ENCODE results near the gene PTPRT. TPM values are rescaled to one million over a fixed set of nuclear protein-coding genes. Genes with fewer than 3 reads are reported as not detected.

PTPRT gene
- total and polyA plus RNA-seq, 4 donors: 0.14 to 2.8 (median 0.40) TPM

- Histone ChIP-seq H3K27me3 (ENCODE audit: control insufficient read depth in 4 of 4, insufficient read depth in 4 of 4, low read length in 3 of 4) (no peaks in the 10 kb centered on the region), H3K4me3 (ENCODE audit: low read depth in 1 of 3, low read length in 3 of 3) (no peak overlapping the region), H3K4me1 (ENCODE audit: control insufficient read depth in 4 of 4, insufficient read depth in 4 of 4, low read length in 3 of 4) (no peaks in the 10 kb centered on the region), H3K9me3 (ENCODE audit: control insufficient read depth in 4 of 4, low read length in 3 of 4) (no peaks in the 10 kb centered on the region), H3K36me3 (ENCODE audit: control insufficient read depth in 4 of 4, insufficient read depth in 3 of 4, low read depth in 1 of 4, low read length in 3 of 4) (no peaks in the 10 kb centered on the region), H3K27ac (ENCODE audit: low read depth in 1 of 2, low read length in 2 of 2) (no peak overlapping the region), H3K9ac (ENCODE audit: low read depth in 1 of 2, low read length in 2 of 2) (no peak overlapping the region)
- WGBS: 87% methylated on average over 5 of the region's 5 CpGs
- DNase-seq (ENCODE audit: low spot score): no peak
- TF ChIP-seq SP1 (IDR thresholded peaks at IDR 0.05): no peak
- TF ChIP-seq GABPA (IDR thresholded peaks at IDR 0.05 in 1 of 2, conservative IDR thresholded peaks at IDR 0.05 in 1 of 2): no peak
- no peak for TF ChIP-seq REST (IDR thresholded peaks at IDR 0.05)
- no peak for TF ChIP-seq ZBTB33 (IDR thresholded peaks at IDR 0.05)
- no peak for TF ChIP-seq JUND (IDR thresholded peaks at IDR 0.05)
- TF ChIP-seq MAX (IDR thresholded peaks at IDR 0.05): no peak
- no peak for TF ChIP-seq EGR1 (IDR thresholded peaks at IDR 0.05; ENCODE audit: low read depth in 2 of 2)
Measured at GRCh38 chr20:43124241-43124640, 65.5 kb downstream of the PTPRT start.

- Histone ChIP-seq H3K27me3 (ENCODE audit: control insufficient read depth in 4 of 4, insufficient read depth in 4 of 4, low read length in 3 of 4) (no peaks in the 10 kb centered on the region), H3K4me3 (ENCODE audit: low read depth in 1 of 3, low read length in 3 of 3) (no peak overlapping the region), H3K9ac (ENCODE audit: low read depth in 1 of 2, low read length in 2 of 2) (no peak overlapping the region), H3K4me1 (ENCODE audit: control insufficient read depth in 4 of 4, insufficient read depth in 4 of 4, low read length in 3 of 4) (no peaks in the 10 kb centered on the region), H3K9me3 (ENCODE audit: control insufficient read depth in 4 of 4, low read length in 3 of 4) (no peaks in the 10 kb centered on the region), H3K27ac (ENCODE audit: low read depth in 1 of 2, low read length in 2 of 2) (no peak overlapping the region), H3K36me3 (ENCODE audit: control insufficient read depth in 4 of 4, insufficient read depth in 3 of 4, low read depth in 1 of 4, low read length in 3 of 4) (no peaks in the 10 kb centered on the region)
- WGBS: 76% methylated on average over 2 of the region's 2 CpGs
- TF ChIP-seq FOXA1 (IDR thresholded peaks at IDR 0.05) (no peak), MAX (IDR thresholded peaks at IDR 0.05) (no peak), SP1 (IDR thresholded peaks at IDR 0.05) (no peak), FOXA2 (IDR thresholded peaks at IDR 0.05) (no peak), RXRA (IDR thresholded peaks at IDR 0.05) (no peak), ATF3 (IDR thresholded peaks at IDR 0.05) (no peak), CTCF (IDR thresholded peaks at IDR 0.05; ENCODE audit: low read depth, low read length, missing input control) (no peak), YY1 (IDR thresholded peaks at IDR 0.05) (no peak), EGR1 (IDR thresholded peaks at IDR 0.05; ENCODE audit: low read depth in 2 of 2) (no peak), JUND (IDR thresholded peaks at IDR 0.05) (no peak), GABPA (IDR thresholded peaks at IDR 0.05 in 1 of 2, conservative IDR thresholded peaks at IDR 0.05 in 1 of 2) (no peak), NR2F2 (IDR thresholded peaks at IDR 0.05) (no peak), RAD21 (IDR thresholded peaks at IDR 0.05) (no peak), HNF4G (IDR thresholded peaks at IDR 0.05) (no peak), HNF4A (conservative IDR thresholded peaks at IDR 0.05) (no peak), ZBTB33 (IDR thresholded peaks at IDR 0.05) (no peak), TAF1 (conservative IDR thresholded peaks at IDR 0.05) (no peak), REST (IDR thresholded peaks at IDR 0.05) (no peak)
- DNase-seq (ENCODE audit: low spot score): no peak
Measured at GRCh38 chr20:43123180-43123579, 66.5 kb downstream of the PTPRT start.

All from liver (tissue), 9 donors.